GM12872 (cell line): Measurements from ENCODE around the gene ABCB6.

ENCODE experiments used
- TF ChIP-seq, protein P1 (sequence below): IDR thresholded peaks from 3 replicates; pipeline ENCODE4 v1.5.1; 2011; ENCODE audit warnings: low read depth, mild to moderate bottlenecking, low read length, moderate library complexity; ENCODE audit not compliant: insufficient read depth

The ABCB6 gene

DNA sequence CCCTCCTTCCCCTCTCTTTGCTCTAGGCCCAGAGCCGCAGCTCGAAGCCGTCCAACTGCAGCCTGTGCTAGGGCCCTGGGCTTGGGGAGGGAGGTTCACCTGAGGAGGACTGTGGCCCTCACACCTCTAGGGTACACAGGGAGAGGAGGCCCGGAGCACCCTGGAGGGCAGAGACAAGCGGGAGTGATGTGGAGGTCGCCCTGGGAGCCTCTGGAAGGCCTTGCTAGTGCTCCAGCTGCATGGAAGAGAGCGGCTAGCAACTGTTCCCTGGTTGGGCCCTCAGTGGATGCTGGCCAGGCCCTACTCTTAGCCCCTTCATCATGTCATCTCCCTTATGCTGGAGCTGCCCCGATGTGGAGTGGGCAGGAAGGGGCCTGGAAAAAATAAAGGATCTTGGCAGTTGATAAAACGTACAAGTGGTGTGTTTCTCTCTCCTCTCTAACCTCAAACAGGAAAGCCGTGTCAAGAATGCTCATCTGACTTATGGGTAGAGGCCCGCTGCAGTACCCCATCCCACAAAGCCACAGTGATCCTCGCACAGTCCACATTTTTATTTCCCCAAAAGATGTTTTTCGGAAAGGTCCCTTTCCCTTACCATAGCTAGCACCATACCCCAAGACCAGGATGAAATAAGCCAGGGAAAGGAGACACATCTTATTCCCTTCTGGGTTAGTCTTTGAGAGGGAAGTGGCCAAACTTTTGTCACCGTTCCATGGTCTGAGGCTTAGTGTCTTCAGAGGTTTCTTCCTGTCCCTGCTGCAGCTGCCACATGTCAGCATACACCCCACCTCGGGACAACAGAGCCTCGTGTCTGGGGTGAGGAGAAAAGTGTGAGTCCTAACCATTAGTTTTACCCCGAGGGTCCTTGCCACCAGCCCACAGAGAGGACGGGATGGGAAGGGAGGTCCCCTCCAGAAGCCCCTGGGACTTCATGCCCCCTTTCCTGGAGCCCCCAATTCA is 9.2 kb downstream of the ABCB6 start:
- TF ChIP-seq, protein P1, sequence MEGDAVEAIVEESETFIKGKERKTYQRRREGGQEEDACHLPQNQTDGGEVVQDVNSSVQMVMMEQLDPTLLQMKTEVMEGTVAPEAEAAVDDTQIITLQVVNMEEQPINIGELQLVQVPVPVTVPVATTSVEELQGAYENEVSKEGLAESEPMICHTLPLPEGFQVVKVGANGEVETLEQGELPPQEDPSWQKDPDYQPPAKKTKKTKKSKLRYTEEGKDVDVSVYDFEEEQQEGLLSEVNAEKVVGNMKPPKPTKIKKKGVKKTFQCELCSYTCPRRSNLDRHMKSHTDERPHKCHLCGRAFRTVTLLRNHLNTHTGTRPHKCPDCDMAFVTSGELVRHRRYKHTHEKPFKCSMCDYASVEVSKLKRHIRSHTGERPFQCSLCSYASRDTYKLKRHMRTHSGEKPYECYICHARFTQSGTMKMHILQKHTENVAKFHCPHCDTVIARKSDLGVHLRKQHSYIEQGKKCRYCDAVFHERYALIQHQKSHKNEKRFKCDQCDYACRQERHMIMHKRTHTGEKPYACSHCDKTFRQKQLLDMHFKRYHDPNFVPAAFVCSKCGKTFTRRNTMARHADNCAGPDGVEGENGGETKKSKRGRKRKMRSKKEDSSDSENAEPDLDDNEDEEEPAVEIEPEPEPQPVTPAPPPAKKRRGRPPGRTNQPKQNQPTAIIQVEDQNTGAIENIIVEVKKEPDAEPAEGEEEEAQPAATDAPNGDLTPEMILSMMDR, result no peak

DNA sequence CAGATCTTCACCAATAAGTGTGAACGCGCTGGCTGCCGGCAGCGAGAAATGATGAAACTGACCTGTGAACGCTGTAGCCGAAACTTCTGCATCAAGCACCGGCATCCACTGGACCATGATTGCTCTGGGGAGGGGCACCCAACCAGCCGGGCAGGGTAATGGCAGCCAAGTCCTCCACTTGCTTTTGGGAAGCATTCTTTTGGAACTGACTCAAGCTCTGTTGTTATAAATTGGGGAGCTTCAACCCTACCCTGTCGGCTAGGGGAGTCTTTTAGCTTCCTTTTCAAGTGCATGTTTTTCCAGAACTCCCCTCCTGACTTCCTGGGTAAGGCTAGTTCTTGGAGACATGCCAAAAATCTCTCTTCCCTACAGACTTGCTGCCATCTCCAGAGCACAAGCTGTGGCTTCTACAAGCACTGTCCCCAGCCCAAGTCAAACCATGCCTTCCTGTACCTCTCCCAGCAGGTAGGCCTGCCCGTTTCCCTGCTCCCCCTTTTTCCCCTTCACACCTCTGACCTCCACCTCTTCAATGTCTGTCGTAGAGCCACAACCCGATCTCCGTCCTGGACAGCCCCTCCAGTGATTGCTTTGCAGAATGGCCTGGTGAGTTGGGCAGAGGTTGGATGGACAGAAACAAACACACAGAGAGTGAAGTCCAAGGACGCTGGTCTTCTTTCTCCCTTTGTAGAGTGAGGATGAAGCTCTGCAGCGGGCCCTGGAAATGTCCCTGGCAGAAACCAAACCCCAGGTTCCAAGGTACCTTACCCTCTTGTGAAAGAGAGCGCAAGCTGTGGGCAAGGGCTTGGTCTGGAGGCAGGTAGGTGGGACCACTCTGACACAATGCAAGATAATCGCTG is 10.6 kb downstream of the ABCB6 start:
- TF ChIP-seq, protein P1, result no peak

DNA sequence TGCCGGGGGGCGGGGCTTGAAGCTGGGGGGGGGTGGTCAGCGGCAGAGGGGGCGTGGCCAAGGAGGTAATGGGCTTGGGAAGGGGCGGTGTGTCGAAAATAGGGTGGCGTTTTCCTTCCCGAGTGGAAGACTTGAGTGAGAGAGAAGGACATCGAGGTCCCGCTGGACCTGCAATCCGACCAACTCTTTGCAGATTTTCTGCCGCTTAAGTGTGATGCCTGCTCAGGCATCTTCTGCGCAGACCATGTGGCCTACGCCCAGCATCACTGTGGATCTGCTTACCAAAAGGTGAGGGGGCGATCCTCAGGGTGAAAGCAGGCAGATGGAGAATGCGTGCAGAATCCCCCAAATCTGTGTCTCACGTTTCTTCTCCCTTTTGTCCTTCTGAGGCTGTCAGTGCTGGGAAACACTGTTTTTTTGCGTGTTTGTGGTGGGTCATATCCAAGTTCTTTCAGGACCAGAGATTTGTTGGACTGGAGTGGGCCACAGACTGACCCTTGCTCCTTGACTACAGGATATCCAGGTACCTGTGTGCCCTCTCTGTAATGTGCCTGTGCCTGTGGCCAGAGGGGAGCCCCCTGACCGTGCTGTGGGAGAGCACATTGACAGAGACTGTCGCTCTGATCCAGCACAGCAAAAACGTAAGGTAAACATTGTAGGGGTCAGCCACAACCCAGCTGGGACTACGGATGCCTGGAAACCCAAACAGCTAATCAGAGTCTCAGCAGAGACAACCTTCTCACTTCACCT is 11.4 kb downstream of the ABCB6 start:
- TF ChIP-seq, protein P1, result no peak

DNA sequence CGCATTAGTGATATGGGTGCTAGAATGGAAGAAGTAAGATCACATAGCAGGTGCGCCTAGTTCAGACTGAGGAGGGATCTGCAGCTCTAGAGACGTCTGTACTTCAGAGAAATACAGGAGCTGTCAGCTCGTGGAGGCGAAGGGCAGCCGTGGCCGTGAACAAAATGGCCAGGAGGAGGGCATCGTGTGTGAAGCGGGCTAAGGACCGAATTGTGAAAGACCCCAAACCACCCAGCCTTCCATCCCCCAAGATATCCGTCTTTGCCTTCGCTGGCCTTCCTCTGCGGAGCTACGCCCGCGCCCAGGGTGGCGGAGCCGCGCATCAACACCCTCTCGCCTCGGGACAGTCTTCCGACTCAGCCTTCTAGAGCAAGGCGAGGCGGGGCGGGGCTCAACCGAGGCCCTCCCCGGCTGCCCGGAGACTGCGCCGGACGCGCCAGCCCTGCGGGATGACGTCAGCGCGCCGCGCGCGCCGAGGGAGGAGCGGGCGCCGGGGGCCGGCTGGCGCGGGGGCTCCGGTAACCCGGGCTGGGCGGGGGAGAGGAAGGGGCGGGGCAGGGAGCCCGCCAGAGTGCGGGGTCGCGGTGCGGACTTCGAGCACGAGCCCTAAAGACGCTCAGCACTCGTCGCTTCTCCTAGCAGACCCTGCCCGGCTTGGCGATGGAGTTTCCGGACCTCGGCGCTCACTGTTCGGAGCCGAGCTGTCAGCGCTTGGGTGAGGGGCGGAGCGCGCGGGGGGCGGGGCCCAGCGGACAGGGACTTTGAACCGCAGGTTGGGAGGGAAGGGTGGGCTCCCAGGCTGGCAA is 12.2 kb downstream of the ABCB6 start, which contains the start of gene ZFAND2B:
Gene ZFAND2B, plus strand, starts transcription at position 455 of the 806 bp plus-strand sequence. Its CDS starts 206 bp downstream, at position 661.
- TF ChIP-seq, protein P1, result no peak

DNA sequence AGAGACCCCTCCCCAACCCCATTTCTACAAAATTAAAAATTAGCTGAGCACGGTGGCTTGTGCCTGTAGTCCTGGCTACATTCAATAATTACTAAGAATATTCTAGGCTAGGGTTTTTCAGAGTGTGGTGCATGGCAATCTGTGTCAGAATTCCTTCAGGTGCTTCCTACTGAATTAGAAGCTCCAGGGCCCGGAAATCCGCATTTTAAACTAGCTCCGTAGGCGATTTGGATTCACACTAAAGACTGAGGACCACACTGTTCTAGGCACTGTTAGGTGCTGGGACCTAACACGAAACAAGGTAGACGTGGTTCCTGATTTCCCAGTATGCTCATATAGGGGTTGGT is 12.8 kb downstream of the ABCB6 start:
- TF ChIP-seq, protein P1, result no peak

DNA sequence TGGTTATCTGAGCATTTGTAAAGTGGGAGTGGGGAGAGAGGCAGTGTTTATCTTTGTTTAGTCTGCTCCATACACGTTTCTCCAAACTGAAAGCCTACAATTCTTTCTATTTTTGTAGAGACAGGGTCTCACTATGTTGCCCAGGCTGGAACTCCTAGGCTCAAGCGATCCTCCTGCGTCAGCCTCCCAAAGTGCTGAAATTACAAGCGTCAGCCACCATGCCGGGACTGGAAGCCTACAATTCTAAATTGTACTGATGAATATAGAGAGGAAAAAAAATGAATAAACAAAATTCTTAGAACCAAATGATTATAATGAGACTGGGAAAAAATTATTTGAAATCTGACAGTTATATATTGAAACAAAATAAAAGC is 13.6 kb downstream of the ABCB6 start:
- TF ChIP-seq, protein P1, result no peak
